Large intestine (tissue), 3 donors: Measurements from ENCODE around the gene CAMK2D. TPM values are rescaled to one million over a fixed set of nuclear protein-coding genes. Genes with fewer than 3 reads are reported as not detected.

Experiments used
- DNase-seq, 2 donors: peaks; one replicate each; pipeline versions ENCODE4 v3.0.0 to v3.0.0-alpha.2; 2013
- H3K27ac ChIP-seq: one replicate; pipeline ENCODE4 v1.5.1; 2013; ENCODE audit warnings: low read length
- H3K27me3 ChIP-seq: 2 replicates; pipeline ENCODE4 v1.6.1; 2013; ENCODE audit warnings: low read length; ENCODE audit not compliant: control insufficient read depth, insufficient read depth
- H3K36me3 ChIP-seq: 2 replicates; pipeline ENCODE4 v1.6.1; 2013; ENCODE audit warnings: low read length; ENCODE audit not compliant: control insufficient read depth, insufficient read depth
- H3K4me1 ChIP-seq: one replicate; pipeline ENCODE4 v1.6.1; 2013; ENCODE audit warnings: low read length; ENCODE audit not compliant: control insufficient read depth, insufficient read depth
- H3K4me3 ChIP-seq: one replicate; pipeline ENCODE4 v1.5.1; 2013; ENCODE audit warnings: low read length
- H3K9me3 ChIP-seq: one replicate; pipeline ENCODE4 v1.6.1; 2013; ENCODE audit warnings: mild to moderate bottlenecking, low read depth, low read length, moderate library complexity; ENCODE audit not compliant: control insufficient read depth
- WGBS: methylation state at CpG from one replicate; pipeline ENCODE4 v1.1.5; 2013; ENCODE audit warnings: low lambda C conversion rate; ENCODE audit not compliant: insufficient coverage; 5-methylcytosine and 5-hydroxymethylcytosine counted together
- polyA plus RNA-seq: library from polyadenylated mRNA; unstranded; fragments of 120-200 nt; gene quantifications from one replicate; pipeline ENCODE4 v1.2.1, GENCODE V29; 2013

Gene CAMK2D
- polyA plus RNA-seq, 1 donor: 67.7 TPM

DNA sequence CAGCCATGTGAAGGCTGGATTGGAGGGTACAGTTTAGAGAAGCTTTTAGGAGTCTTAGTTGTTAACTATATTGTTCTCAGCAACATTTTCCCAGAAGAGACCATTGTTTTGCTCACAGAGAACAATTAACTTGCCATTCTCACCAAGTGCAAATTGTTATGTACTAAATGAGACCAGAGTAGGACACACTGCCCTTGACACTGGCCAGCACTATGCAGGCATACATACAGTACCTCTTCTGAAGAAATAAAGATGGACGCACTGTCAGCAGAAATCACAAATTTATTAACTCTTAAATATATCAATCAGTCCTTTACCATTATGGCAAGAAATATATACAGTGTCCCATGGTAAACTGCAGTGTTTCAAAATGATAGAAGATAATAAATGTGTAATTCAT is 309.4 kb downstream of the CAMK2D start:
- no peak overlapping the region for H3K4me3 ChIP-seq
- H3K27ac ChIP-seq: no peak overlapping the region
- no CpG with 5 or more reads among the region's 1 CpG for WGBS
- H3K36me3 ChIP-seq: peaks cover 7% of the 10 kb centered on the region
- no peak for DNase-seq
- no peaks in the 10 kb centered on the region for H3K9me3 ChIP-seq
- H3K4me1 ChIP-seq: peaks cover 24% of the 10 kb centered on the region
- H3K27me3 ChIP-seq: no peaks in the 10 kb centered on the region

DNA sequence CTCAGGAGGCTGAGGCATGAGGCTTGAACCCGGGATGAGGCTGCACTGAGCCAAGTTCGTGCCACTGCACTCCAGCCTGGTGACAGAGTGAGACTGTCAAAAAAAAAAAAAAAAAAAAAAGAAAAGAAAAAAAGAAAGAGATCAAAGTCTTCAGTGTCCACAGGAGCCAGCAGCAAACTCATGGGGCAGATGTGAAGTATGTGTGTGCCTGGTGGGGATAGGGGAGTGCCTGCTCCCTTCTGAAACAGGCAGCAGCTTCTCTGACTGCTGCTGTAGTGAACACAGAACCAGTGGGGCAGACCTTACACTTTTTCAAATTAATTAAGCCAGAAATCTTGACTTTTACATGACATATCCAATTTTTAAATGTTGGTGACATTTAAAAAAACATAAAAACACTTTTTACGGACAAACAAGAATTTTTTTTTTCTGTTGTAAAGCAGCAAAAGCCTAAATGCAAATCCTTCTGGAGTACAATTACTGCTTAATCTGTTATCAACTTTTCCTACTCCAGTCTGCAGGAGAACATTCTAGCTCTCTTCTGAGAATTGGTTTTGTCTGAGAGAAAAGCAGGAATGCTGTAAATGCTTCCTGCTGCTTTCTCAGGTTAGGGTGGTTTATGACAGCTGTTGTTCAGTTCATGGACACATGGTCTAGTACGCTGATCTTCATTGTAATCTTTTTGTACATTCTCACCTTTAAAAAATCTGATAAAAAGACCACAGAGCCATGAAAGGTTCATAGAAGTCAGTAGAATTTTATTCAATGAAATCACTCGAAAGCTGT is 311.1 kb downstream of the CAMK2D start:
- Histone ChIP-seq H3K9me3 (no peaks in the 10 kb centered on the region), H3K36me3 (peaks cover 1% of the 10 kb centered on the region), H3K27ac (peak overlapping the region; percentile 66), H3K27me3 (no peaks in the 10 kb centered on the region), H3K4me1 (peaks cover 24% of the 10 kb centered on the region), H3K4me3 (no peak overlapping the region)
- peak; percentile 43 to 67 for DNase-seq
- 76% methylated on average over 3 of the region's 5 CpGs for WGBS

DNA sequence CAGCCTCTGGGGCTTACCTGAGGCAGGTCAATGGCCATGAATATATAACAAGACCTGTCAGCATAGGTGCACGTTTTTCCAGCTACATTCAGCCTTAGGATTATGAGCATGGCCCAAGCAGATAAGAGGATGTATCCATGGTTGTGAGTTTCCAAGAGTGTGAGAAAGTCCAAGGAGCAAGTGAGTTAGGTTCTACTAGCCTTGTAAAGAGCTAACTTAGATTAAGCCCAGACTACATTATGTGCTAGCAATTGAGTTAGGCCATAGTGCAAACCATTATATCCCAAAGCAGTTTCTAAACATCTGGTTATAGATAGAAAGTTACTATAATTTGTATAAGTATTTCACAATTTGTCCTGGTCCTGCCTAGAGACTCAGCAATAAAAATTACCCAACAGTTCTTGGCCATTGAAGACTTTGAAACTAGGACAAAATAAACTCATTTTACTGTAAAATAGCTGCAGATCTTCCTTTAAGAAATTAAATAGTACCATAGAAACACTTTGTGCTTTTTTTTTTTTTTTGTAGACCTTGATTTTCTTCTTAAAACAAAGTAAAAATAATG is 312.0 kb downstream of the CAMK2D start:
- Histone ChIP-seq H3K27ac (peak overlapping the region; percentile 66), H3K36me3 (no peaks in the 10 kb centered on the region), H3K27me3 (no peaks in the 10 kb centered on the region), H3K4me3 (no peak overlapping the region), H3K4me1 (peaks cover 24% of the 10 kb centered on the region), H3K9me3 (no peaks in the 10 kb centered on the region)
- WGBS: no CpG with 5 or more reads among the region's 1 CpG
- peak; percentile 85 to 92 for DNase-seq

DNA sequence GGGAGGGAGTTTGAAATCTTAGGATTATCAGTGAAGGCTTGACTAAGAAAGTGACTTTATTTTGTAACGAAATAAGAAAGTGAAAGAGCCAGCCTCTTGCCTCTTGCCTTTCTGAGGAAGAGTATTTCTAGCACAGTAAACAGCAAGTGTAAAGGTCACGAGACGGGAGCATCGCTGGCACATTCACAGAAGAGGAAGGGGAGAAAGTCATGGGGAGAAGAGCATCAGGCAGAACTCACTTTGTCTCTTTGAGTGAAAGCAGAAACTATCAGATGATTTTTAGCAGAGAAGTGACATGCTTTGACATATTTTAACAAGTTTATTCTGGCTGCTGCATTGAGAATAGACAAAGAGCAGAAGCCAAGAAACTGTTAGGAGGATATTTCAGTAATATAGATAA is 313.8 kb downstream of the CAMK2D start:
- Histone ChIP-seq H3K27me3 (no peaks in the 10 kb centered on the region), H3K36me3 (no peaks in the 10 kb centered on the region), H3K9me3 (no peaks in the 10 kb centered on the region), H3K4me1 (peaks cover 24% of the 10 kb centered on the region), H3K4me3 (no peak overlapping the region), H3K27ac (peak overlapping the region; percentile 11)
- WGBS: no CpG with 5 or more reads among the region's 4 CpGs
- DNase-seq: peak; percentile 55 to 75

DNA sequence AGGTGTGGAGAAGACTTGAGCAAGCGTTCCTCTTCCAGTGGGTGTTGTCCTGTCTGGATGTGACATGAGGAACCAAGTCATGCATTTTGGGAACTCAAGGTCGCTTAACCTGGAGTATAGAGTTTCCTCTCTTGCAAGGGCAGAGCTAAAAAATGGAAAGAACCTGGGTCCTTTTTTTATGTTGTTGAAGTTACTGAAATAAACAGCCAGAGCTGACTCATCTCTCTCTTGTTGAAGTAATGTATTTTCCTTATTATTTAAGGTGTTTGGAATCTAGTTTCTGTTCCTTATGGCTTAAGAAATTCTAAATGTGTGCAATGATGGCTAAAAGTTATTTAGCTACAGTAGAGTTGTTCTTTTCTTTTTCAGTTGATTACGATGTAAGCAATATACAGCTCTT is 314.5 kb downstream of the CAMK2D start:
- no peaks in the 10 kb centered on the region for H3K36me3 ChIP-seq
- H3K9me3 ChIP-seq: no peaks in the 10 kb centered on the region
- H3K4me1 ChIP-seq: peaks cover 24% of the 10 kb centered on the region
- no peak overlapping the region for H3K4me3 ChIP-seq
- DNase-seq: no peak
- WGBS: 100% methylated on average over 1 of the region's 3 CpGs
- no peaks in the 10 kb centered on the region for H3K27me3 ChIP-seq
- H3K27ac ChIP-seq: no peak overlapping the region

DNA sequence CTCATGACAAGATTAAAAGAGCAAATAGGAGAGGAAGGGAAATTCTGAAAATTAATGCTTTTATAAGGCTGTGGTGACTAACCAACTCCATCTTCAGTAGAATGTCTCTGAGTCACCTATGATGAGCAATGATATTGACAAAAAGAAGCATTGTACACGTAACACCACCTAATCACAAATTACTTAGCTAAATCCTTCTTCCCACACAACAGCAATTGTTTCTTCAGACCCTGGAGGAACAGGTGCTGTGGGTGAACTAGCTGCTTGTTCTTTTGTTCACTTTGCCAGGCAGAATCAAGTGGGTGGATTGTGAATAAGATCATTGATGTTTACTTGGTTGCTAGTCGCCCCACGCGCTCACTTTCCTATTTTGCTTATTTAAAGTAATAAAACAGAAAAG is 315.5 kb downstream of the CAMK2D start:
- no CpG with 5 or more reads among the region's 4 CpGs for WGBS
- Histone ChIP-seq H3K27me3 (no peaks in the 10 kb centered on the region), H3K9me3 (no peaks in the 10 kb centered on the region), H3K4me1 (peaks cover 24% of the 10 kb centered on the region), H3K36me3 (no peaks in the 10 kb centered on the region), H3K4me3 (no peak overlapping the region), H3K27ac (no peak overlapping the region)
- DNase-seq: no peak

DNA sequence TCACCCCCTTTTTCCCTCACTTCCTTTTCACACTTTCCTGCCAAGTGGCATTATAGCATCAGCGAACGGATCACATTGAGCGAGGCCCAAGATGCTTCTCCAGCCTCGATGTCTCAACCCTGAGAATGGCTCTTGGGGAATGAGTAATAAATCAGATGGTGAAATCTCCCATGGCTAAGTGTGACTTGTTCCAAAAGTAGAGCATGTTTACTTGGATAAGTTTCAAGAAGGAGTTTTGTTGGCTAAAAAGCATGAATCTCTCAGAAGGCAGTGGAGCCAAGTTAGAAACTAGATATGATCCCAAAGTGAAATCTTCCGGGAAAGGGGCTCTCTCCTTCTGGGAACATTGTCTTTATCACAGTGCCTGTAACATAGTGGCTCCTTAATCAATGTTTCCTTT is 316.3 kb downstream of the CAMK2D start:
- H3K27me3 ChIP-seq: no peaks in the 10 kb centered on the region
- peaks cover 18% of the 10 kb centered on the region for H3K4me1 ChIP-seq
- H3K36me3 ChIP-seq: no peaks in the 10 kb centered on the region
- DNase-seq: peak in 1 of 2 donors; percentile 19
- H3K9me3 ChIP-seq: no peaks in the 10 kb centered on the region
- 82% methylated on average over 3 of the region's 5 CpGs for WGBS
- no peak overlapping the region for H3K27ac ChIP-seq
- H3K4me3 ChIP-seq: no peak overlapping the region

DNA sequence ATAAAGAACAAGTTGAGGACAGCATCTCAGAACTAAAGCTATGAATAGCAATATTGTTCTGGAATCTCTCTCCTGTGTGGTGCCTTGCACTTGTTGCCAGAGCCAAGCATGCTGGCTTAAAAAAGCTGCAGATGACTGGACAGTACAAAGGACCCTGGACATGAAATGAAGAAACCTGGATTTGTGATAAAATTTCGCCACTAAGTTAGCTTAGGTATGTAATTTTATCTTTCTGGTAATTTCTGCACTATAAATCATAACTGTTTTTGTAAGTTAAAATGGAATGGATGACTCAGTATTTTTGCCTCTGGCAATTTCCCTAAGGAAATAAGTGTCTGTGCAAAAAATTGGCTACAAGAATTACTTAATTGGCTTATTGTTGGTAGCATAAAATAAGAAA is 317.2 kb downstream of the CAMK2D start:
- WGBS: 86% methylated on average over 1 of the region's 1 CpG
- Histone ChIP-seq H3K27me3 (no peaks in the 10 kb centered on the region), H3K4me1 (peaks cover 17% of the 10 kb centered on the region), H3K9me3 (no peaks in the 10 kb centered on the region), H3K27ac (no peak overlapping the region), H3K4me3 (no peak overlapping the region), H3K36me3 (no peaks in the 10 kb centered on the region)
- no peak for DNase-seq

DNA sequence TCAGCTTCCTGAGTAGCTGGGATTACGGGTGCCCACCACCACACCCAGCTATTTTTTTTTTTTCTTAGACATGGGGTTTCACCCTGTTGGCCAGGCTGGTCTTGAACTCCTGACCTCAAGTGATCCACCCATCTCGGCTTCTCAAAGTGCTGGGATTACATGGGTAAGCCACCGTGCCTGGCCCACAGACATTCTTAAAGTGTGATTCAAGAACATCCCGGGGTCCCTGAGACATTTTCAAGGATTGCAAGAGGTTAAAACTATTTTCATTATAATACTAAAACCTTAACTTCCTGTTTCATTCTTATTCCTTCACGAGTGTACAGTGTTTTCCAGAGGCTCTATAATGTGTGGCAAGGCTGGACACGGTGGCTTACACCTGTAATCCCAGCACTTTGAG is 318.7 kb downstream of the CAMK2D start:
- no peak for DNase-seq
- Histone ChIP-seq H3K36me3 (no peaks in the 10 kb centered on the region), H3K4me1 (peaks cover 3% of the 10 kb centered on the region)

DNA sequence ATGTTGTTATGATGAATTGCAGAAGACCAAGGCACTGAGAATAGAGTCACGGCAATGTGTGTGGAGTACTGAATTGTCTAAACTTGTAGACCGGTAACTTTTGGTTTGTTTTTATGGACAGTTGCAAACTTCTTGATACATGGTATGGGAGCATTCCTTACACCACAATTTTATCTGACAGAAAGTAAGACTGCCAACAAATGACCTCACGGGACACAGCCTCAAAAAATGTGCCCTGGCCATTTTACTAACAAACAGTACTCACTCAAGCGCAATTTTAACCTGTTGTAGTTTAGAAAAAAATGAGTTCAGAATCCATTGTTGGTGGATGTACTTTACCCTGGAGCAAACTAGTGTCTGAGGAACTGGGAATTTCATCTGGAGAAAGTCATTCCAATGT is 321.2 kb downstream of the CAMK2D start:
- H3K9me3 ChIP-seq: no peaks in the 10 kb centered on the region
- H3K27me3 ChIP-seq: no peaks in the 10 kb centered on the region
- no peak overlapping the region for H3K27ac ChIP-seq
- no peaks in the 10 kb centered on the region for H3K4me1 ChIP-seq
- DNase-seq: no peak
- WGBS: no CpG with 5 or more reads among the region's 4 CpGs
- no peak overlapping the region for H3K4me3 ChIP-seq
- no peaks in the 10 kb centered on the region for H3K36me3 ChIP-seq

More for the DNA sequence above, 318.7 kb downstream of the CAMK2D start:
- 83% methylated on average over 1 of the region's 6 CpGs for WGBS
- Histone ChIP-seq H3K27me3 (no peaks in the 10 kb centered on the region), H3K27ac (no peak overlapping the region), H3K9me3 (no peaks in the 10 kb centered on the region), H3K4me3 (no peak overlapping the region)

DNA sequence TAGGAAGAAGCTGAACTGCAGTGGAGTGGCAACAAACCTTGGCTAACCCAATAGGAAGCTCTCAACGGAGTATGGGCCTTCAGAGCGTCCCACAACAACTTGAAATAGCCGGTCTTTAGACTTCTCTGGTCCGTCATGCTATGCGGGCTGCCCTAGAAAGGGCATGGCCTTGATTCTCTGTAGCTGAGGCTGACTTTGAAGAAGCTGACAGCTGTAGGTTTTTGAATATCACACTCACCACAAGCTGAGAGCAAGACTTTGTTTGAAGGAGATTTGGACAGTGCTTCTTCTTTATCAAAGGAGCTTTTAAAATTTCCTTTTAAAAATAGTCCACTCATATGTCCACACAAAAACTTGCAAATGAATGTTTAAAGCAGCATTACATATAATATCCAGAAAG is 322.9 kb downstream of the CAMK2D start:
- Histone ChIP-seq H3K9me3 (no peaks in the 10 kb centered on the region), H3K4me3 (no peak overlapping the region), H3K4me1 (peaks cover 6% of the 10 kb centered on the region), H3K27me3 (no peaks in the 10 kb centered on the region), H3K27ac (no peak overlapping the region), H3K36me3 (no peaks in the 10 kb centered on the region)
- DNase-seq: no peak
- no CpG with 5 or more reads among the region's 5 CpGs for WGBS
